Activated CD8-positive, alpha-beta memory T cell treated with anti-CD3 and anti-CD28 coated beads for 4 hours (primary cell): ENCODE measurements around the gene ATM.

Source experiments
- DNase-seq, 2 donors: peaks; one replicate each; pipeline ENCODE4 v3.0.0-alpha.2; 2020; ENCODE audit warnings: low read depth in 2 of 2

Gene ATM

GRCh38 chr11:108222574-108223347 is at the start of gene ATM, which contains the start of gene NPAT:
Gene ATM (plus strand): TSS chr11:108223067. CDS start chr11:108227625, 4,558 bp downstream.
Gene NPAT (minus strand): TSS chr11:108222638. CDS start chr11:108222536, 102 bp downstream.
- peak; percentile 97 to 98 for DNase-seq

GRCh38 chr11:108177570-108177969 is 45.3 kb upstream of the ATM start:
- DNase-seq, result no peak

- DNase-seq, result no peak
Observed at GRCh38 chr11:108193725-108194124, 29.1 kb upstream of the ATM start.

- DNase-seq, result no peak
Observed at GRCh38 chr11:108196901-108197300, 26.0 kb upstream of the ATM start.

- DNase-seq, result no peak
Observed at GRCh38 chr11:108197351-108197750, 25.5 kb upstream of the ATM start.

GRCh38 chr11:108198833-108199232 is 24.0 kb upstream of the ATM start:
- no peak for DNase-seq

- no peak for DNase-seq
Observed at GRCh38 chr11:108199446-108200321, 23.2 kb upstream of the ATM start.

- no peak for DNase-seq
Observed at GRCh38 chr11:108203075-108203474, 19.8 kb upstream of the ATM start.

GRCh38 chr11:108204376-108204775 is 18.5 kb upstream of the ATM start:
- DNase-seq, result no peak

GRCh38 chr11:108204929-108205499 is 17.9 kb upstream of the ATM start:
- no peak for DNase-seq

- DNase-seq, result no peak
Observed at GRCh38 chr11:108206171-108206570, 16.7 kb upstream of the ATM start.

GRCh38 chr11:108206969-108207682 is 15.7 kb upstream of the ATM start:
- no peak for DNase-seq

- no peak for DNase-seq
Observed at GRCh38 chr11:108207683-108208060, 15.2 kb upstream of the ATM start.

- DNase-seq, result no peak
Observed at GRCh38 chr11:108210441-108210840, 12.4 kb upstream of the ATM start.

- no peak for DNase-seq
Observed at GRCh38 chr11:108213784-108214183, 9.1 kb upstream of the ATM start.

GRCh38 chr11:108216988-108217387 is 5.9 kb upstream of the ATM start:
- DNase-seq, result no peak

- DNase-seq, result no peak
Observed at GRCh38 chr11:108218455-108218854, 4.4 kb upstream of the ATM start.

- DNase-seq, result no peak
Observed at GRCh38 chr11:108218912-108219783, 3.7 kb upstream of the ATM start.

- DNase-seq, result no peak
Observed at GRCh38 chr11:108220721-108221336, 2.0 kb upstream of the ATM start.

GRCh38 chr11:108221371-108221770 is 1.5 kb upstream of the ATM start:
- no peak for DNase-seq
